Muscle layer of duodenum (tissue), 2 donors: ENCODE results near the gene LRRC57.
"Not testable (repeated sequence)": the region's sequence is repeated elsewhere in the genome, so short reads cannot be mapped to it uniquely, and the experiment has no call there.

Experiments used
- H3K27ac ChIP-seq: one replicate; pipeline ENCODE4 v1.7.0; 2013; ENCODE audit warnings: mild to moderate bottlenecking, low read length
- H3K27me3 ChIP-seq: one replicate; pipeline ENCODE4 v1.7.0; 2013; ENCODE audit warnings: low read depth, mild to moderate bottlenecking, control low read depth, low read length
- H3K36me3 ChIP-seq, 2 donors: one replicate each; pipeline ENCODE4 v1.7.0; 2013; ENCODE audit warnings: low read length in 2 of 2, control low read depth in 1 of 2, mild to moderate bottlenecking in 1 of 2; ENCODE audit not compliant: insufficient read depth in 2 of 2, control insufficient read depth in 1 of 2
- H3K4me1 ChIP-seq, 2 donors: one replicate each; pipeline ENCODE4 v1.7.0; 2013; ENCODE audit warnings: low read length in 2 of 2, mild to moderate bottlenecking in 2 of 2, control low read depth in 1 of 2, moderate library complexity in 1 of 2; ENCODE audit not compliant: insufficient read depth in 2 of 2, control insufficient read depth in 1 of 2
- H3K4me3 ChIP-seq, 2 donors: one replicate each; pipeline ENCODE4 v1.7.0; 2013; ENCODE audit warnings: low read length in 2 of 2, low read depth in 1 of 2, mild to moderate bottlenecking in 1 of 2
- H3K9me3 ChIP-seq, 2 donors: one replicate each; pipeline ENCODE4 v1.7.0; 2013; ENCODE audit warnings: low read length in 2 of 2, control low read depth in 1 of 2, mild to moderate bottlenecking in 1 of 2; ENCODE audit not compliant: control insufficient read depth in 1 of 2
- donor health status: healthy.

Gene LRRC57

GRCh38 chr15:42578984-42579537 is 30.5 kb upstream of the LRRC57 start:
- Histone ChIP-seq H3K27ac (no peak overlapping the region), H3K4me1 (peaks cover 8 to 40% of the 10 kb centered on the region in 2 donors), H3K27me3 (no peaks in the 10 kb centered on the region)

GRCh38 chr15:42577514-42578031 is 29.0 kb upstream of the LRRC57 start:
- H3K4me1 ChIP-seq: peaks cover 8 to 30% of the 10 kb centered on the region in 2 donors
- no peaks in the 10 kb centered on the region for H3K9me3 ChIP-seq
- no peaks in the 10 kb centered on the region for H3K36me3 ChIP-seq
- no peak overlapping the region for H3K27ac ChIP-seq
- H3K27me3 ChIP-seq: no peaks in the 10 kb centered on the region
- H3K4me3 ChIP-seq: peak overlapping the region; percentile 17 to 23

More at GRCh38 chr15:42578984-42579537, 30.5 kb upstream of the LRRC57 start:
- H3K9me3 ChIP-seq: no peaks in the 10 kb centered on the region
- no peak overlapping the region for H3K4me3 ChIP-seq
- H3K36me3 ChIP-seq: no peaks in the 10 kb centered on the region

- no peaks in the 10 kb centered on the region for H3K36me3 ChIP-seq
- no peaks in the 10 kb centered on the region for H3K9me3 ChIP-seq
- no peaks in the 10 kb centered on the region for H3K27me3 ChIP-seq
- H3K4me1 ChIP-seq: peaks cover 2 to 22% of the 10 kb centered on the region in 2 donors
- H3K4me3 ChIP-seq: peak overlapping the region; percentile 78 to 90
- H3K27ac ChIP-seq: no peak overlapping the region
Observed at GRCh38 chr15:42576776-42577175, 28.2 kb upstream of the LRRC57 start.

GRCh38 chr15:42576040-42576594 is 27.5 kb upstream of the LRRC57 start:
- H3K4me1 ChIP-seq: peaks cover 0 to 19% of the 10 kb centered on the region in 2 donors
- H3K36me3 ChIP-seq: no peaks in the 10 kb centered on the region
- peak overlapping the region; percentile 57 for H3K27ac ChIP-seq
- H3K4me3 ChIP-seq: peak overlapping the region; percentile 78 to 90
- no peaks in the 10 kb centered on the region for H3K27me3 ChIP-seq
- no peaks in the 10 kb centered on the region for H3K9me3 ChIP-seq

- Histone ChIP-seq H3K27me3 (no peaks in the 10 kb centered on the region), H3K36me3 (no peaks in the 10 kb centered on the region), H3K27ac (peak within 1 kb of the TSS; percentile 57), H3K4me1 (peaks cover 0 to 19% of the 10 kb centered on the region in 2 donors), H3K9me3 (no peaks in the 10 kb centered on the region), H3K4me3 (peak within 1 kb of the TSS; percentile 78 to 90)
Observed at GRCh38 chr15:42575188-42576039, 26.8 kb upstream of the LRRC57 start, which contains the start of gene STARD9. Gene STARD9, plus strand, starts transcription at chr15:42575606. Its CDS starts 110 bp downstream, at chr15:42575716.

GRCh38 chr15:42558739-42559138 is 10.1 kb upstream of the LRRC57 start:
- Histone ChIP-seq H3K27ac (no peak overlapping the region), H3K27me3 (no peaks in the 10 kb centered on the region), H3K9me3 (no peaks in the 10 kb centered on the region), H3K4me3 (no peak overlapping the region), H3K4me1 (no peaks in the 10 kb centered on the region), H3K36me3 (peaks cover 25 to 34% of the 10 kb centered on the region in 2 donors)

- not testable (repeated sequence) for H3K9me3 ChIP-seq, H3K4me3 ChIP-seq, H3K27me3 ChIP-seq, H3K27ac ChIP-seq, H3K4me1 ChIP-seq
- peaks cover 22 to 27% of the 10 kb centered on the region in 2 donors for H3K36me3 ChIP-seq
Observed at GRCh38 chr15:42556550-42557207, 8.1 kb upstream of the LRRC57 start.

GRCh38 chr15:42553554-42553953 is 5.0 kb upstream of the LRRC57 start:
- Histone ChIP-seq H3K36me3 (peaks cover 0 to under 1% of the 10 kb centered on the region in 2 donors), H3K27ac (no peak overlapping the region)

GRCh38 chr15:42549741-42550392 is 1.3 kb upstream of the LRRC57 start:
- H3K9me3 ChIP-seq: no peaks in the 10 kb centered on the region
- peaks cover 5 to 23% of the 10 kb centered on the region in 2 donors for H3K4me1 ChIP-seq
- peak overlapping the region in 1 of 2 donors; percentile 33 for H3K4me3 ChIP-seq
- no peaks in the 10 kb centered on the region for H3K27me3 ChIP-seq
- peaks cover 0 to 5% of the 10 kb centered on the region in 2 donors for H3K36me3 ChIP-seq
- no peak overlapping the region for H3K27ac ChIP-seq

More at GRCh38 chr15:42553554-42553953, 5.0 kb upstream of the LRRC57 start:
- Histone ChIP-seq H3K4me1 (peaks cover 0 to 8% of the 10 kb centered on the region in 2 donors), H3K9me3 (no peaks in the 10 kb centered on the region), H3K27me3 (no peaks in the 10 kb centered on the region), H3K4me3 (no peak overlapping the region)

GRCh38 chr15:42549032-42549491 is 469 bp upstream of the LRRC57 start:
- peaks cover 0 to 14% of the 10 kb centered on the region in 2 donors for H3K36me3 ChIP-seq
- no peaks in the 10 kb centered on the region for H3K27me3 ChIP-seq
- H3K4me1 ChIP-seq: peaks cover 5 to 23% of the 10 kb centered on the region in 2 donors
- no peaks in the 10 kb centered on the region for H3K9me3 ChIP-seq
- peak overlapping the region; percentile 97 to 98 for H3K4me3 ChIP-seq
- H3K27ac ChIP-seq: peak overlapping the region; percentile 94
